NOMO-1 treated with dmso at 0.1 percent for 144 hours (cell line): ENCODE results near the gene DSCAML1.

Experiments used
- DNase-seq: peaks from one replicate; lab custom pipeline; 2025; ENCODE audit not compliant: unreplicated experiment; lab: John Stamatoyannopoulos, UW

DSCAML1 gene

GRCh38 chr11:117795638-117796455 is 1.2 kb downstream of the DSCAML1 start:
- DNase-seq: no peak

- DNase-seq: no peak
Measured at GRCh38 chr11:117794772-117795629, 2.0 kb downstream of the DSCAML1 start.

DNA sequence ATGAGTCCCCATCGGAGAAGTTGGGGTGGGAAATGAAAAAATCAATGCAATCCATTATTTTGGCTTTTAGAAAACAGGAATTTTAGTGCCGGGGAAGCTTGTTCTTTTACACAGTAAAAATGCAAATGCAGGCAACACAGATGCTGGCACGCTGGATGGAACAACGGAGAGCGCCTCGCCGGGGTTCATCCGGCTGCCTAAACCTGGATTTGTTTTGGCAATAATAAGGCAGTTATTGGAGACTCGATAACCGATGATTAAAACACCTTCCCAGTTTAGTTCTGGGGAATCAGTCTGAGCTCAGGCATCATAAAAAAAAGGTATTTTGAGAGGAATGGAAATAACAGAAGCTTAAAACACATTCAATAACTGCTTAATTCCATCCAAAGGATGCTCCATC is 2.9 kb downstream of the DSCAML1 start:
- no peak for DNase-seq

- DNase-seq: no peak
Measured at GRCh38 chr11:117793583-117793982, 3.4 kb downstream of the DSCAML1 start.

- no peak for DNase-seq
Measured at GRCh38 chr11:117792992-117793391, 4.0 kb downstream of the DSCAML1 start.

DNA sequence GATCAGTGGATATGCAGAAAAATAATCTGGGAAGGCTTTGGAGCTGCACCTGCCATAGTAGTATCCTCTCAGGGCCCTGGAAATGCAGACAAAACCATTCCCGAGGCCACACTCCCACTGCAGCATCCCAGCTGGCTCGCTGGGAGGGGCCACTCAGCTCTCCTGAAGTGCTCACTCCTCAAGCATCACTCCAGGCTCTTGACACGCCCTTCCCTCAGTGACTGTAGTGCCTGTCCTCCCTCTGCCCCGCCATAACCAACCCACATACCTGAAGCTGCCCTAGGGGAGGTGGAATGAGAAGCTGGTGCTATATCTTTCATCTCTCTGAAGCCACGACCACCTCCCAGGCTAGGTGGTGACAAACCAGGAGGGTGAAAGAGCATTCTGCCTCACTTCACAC is 4.8 kb downstream of the DSCAML1 start:
- no peak for DNase-seq

- DNase-seq: no peak
Measured at GRCh38 chr11:117790279-117790678, 6.7 kb downstream of the DSCAML1 start.

- DNase-seq: no peak
Measured at GRCh38 chr11:117789241-117789640, 7.8 kb downstream of the DSCAML1 start.

- DNase-seq: no peak
Measured at GRCh38 chr11:117786135-117786870, 10.7 kb downstream of the DSCAML1 start.

- DNase-seq: no peak
Measured at GRCh38 chr11:117782101-117782500, 14.9 kb downstream of the DSCAML1 start.

- no peak for DNase-seq
Measured at GRCh38 chr11:117781627-117782026, 15.4 kb downstream of the DSCAML1 start.

- DNase-seq: no peak
Measured at GRCh38 chr11:117780456-117780855, 16.6 kb downstream of the DSCAML1 start.

- no peak for DNase-seq
Measured at GRCh38 chr11:117774553-117774952, 22.5 kb downstream of the DSCAML1 start.

- no peak for DNase-seq
Measured at GRCh38 chr11:117772360-117772759, 24.7 kb downstream of the DSCAML1 start.

- no peak for DNase-seq
Measured at GRCh38 chr11:117771841-117772240, 25.2 kb downstream of the DSCAML1 start.

DNA sequence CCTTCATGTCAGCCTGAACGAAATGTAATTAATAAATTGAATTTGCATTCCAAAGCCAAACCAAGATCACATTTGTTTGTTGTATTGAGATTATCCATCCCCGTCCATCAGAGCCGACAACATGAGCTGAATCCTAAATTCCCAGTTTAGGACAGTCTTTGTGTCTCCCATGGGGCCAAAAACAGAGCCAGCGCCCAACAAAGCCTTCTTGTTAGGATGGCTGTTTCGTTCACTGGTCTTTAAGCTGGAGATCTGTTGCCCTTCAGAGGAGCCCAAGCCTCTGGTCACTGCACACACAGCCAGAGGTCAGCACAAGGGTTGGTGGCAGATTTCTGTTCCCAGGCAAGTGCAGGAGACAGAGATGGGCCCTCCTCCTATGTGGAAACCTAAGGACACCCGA is 25.8 kb downstream of the DSCAML1 start:
- no peak for DNase-seq

GRCh38 chr11:117770061-117770460 is 27.0 kb downstream of the DSCAML1 start:
- no peak for DNase-seq

- DNase-seq: no peak
Measured at GRCh38 chr11:117769533-117769932, 27.5 kb downstream of the DSCAML1 start.

DNA sequence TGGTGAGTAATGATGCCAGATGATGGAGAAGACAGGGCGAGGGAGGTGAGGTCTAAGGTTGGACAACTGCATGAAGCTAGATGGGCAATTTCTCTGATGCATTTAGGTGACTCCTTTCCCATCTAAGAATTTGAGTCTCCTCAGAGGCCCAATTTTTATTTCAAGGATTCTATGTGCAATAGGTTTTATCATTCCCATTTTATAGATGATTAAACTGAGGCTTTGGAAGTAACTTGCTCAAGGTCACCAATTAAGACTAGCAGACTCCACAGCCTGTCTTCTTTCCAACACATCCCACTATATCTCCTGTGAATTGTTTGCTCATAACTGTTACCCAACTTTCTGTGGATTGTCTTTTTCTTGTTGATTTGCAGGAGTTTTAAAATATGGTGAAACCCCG is 28.5 kb downstream of the DSCAML1 start:
- no peak for DNase-seq

GRCh38 chr11:117767071-117767470 is 29.9 kb downstream of the DSCAML1 start:
- no peak for DNase-seq

DNA sequence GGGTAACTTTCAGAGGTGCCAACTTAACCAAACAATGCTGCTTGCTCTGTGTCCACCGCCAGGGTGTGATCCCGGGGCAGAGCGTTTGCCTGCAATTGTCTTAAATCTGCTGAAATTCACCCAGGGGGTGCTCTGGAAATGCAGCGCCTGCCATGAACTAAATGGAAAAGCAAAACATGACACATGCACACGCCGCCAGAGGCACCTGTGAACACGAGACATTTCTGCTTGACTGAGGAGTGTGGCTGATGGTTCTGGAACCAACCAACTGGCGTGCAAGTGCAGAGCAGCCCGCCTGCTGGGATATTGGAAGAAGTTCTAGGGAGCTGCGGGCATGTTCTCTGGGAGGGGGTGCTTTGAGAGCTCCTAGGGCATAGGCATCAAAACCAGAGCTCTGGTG is 30.4 kb downstream of the DSCAML1 start:
- DNase-seq: no peak
